H54 (cell line): Measurements from ENCODE around the gene SMIM20.
"Not testable (repeated sequence)": the region's sequence is repeated elsewhere in the genome, so short reads cannot be mapped to it uniquely, and the experiment has no call there.

Source experiments
- DNase-seq: peaks from one replicate; pipeline ENCODE4 v3.0.0; 2011; ENCODE audit warnings: low spot score, mixed read lengths; ENCODE audit not compliant: insufficient read length
- FAIRE-seq: peaks from 3 replicates; lab custom pipeline; 2011; peaks lifted over from hg19 to GRCh38; lab: Jason Lieb, UNC
- POLR2A ChIP-seq: IDR thresholded peaks from 2 replicates; pipeline ENCODE4 v1.6.1; 2011; ENCODE audit warnings: low read depth, mild to moderate bottlenecking, low read length

SMIM20 gene

GRCh38 chr4:25904748-25905082 is 9.3 kb upstream of the SMIM20 start:
- DNase-seq (no peak), FAIRE-seq (no peak)
- no peak for TF ChIP-seq POLR2A

DNA sequence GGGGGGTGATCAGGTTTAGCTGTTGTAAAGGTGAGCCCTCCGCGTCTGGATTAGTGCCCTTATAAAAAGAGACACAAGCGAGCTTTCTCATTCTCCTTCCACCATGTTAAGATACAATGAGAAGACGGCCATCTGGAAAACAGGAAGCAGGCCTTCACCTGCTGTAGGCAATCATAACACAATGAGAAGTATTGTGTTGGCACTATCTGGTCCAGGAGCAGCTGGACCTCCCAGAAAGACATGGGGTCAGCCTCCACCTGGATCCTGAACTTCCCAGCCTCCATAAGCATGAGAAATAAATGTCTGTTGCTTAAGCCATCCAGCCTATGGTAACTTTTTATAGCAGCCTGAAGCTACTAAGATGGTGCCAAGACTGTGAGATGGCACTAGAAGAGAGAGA is 8.6 kb upstream of the SMIM20 start:
- DNase-seq (no peak), FAIRE-seq (no peak)
- TF ChIP-seq POLR2A = no peak

DNA sequence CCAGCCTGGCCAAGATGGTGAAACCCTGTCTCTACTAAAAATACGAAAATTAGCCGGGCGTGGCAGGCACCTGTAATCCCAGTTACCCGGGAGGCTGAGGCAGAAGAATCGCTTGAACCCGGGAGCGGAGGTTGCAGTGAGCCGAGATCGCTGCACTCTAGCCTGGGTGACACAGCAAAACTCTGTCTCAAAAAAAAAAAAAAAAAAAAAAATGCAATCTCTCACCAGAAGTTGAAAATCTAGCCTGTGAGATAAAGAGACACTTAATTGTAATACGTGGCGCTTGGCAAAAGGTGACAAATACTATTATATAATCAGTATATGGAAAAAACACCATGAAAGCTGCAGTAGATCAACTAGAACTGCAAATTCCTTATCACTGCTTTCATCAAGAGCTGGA is 7.9 kb upstream of the SMIM20 start:
- not testable (repeated sequence) for DNase-seq, FAIRE-seq

- FAIRE-seq (no peak), DNase-seq (peak; percentile 78)
- no peak for TF ChIP-seq POLR2A
These were observed 5.5 kb upstream of the SMIM20 start for GRCh38 chr4:25908491-25908901.

DNA sequence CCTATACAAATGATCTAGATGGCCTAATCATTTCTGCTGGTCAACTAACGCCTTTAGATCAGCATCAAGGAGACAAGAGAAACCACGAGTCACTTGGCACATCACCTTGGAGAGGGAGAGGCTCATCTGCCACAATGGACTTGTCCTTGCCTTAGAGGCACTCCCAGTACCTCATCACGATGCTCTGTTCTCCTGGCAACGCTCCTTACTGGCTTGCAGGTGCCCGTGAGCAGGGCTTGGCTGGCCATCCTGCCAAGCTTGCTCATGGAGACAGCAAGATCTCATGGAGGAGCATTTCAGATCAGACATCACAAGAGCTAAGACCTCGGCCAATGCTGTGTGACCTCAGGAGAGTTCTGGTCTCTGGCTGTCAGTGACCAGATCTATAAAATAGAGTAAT is 2.7 kb upstream of the SMIM20 start:
- TF ChIP-seq POLR2A = no peak
- no peak for FAIRE-seq
- no peak for DNase-seq

DNA sequence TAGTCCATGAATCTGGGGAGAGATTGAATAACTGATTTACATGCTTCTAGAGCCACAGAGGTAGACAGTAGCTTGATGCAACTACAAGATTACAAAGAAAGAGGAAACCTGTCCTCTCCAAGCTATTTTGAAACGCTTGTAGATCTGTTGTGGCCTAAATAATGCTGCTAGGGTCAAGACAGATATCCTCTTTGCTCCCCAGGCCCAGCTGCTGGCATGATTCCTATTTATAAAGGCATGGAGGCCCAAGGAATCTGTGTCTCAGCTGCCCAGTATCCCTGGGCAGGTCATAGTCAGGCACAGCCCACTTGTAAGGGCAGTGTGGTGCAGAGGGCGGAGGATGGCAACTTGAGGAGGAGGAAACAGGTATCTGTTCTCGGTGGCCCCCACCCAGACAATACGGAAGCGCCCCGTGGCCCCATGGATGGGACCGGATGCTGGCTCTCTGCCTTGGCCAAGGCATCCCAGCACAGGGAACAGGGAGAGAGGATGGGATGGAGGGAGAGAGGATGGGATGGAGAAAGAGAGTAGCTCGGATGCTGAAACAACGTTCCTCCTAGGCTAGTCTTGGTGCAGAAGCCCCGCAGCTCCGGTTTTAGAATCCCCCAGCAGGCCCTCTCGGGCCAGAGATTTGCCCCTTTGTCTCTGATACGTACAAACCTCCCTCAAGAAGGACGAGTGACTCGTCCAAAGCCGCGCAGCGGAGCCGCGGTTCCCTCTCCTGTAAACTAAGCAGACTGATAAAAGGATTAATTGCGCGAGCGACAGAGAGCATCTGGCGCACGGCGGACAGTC is 767 bp upstream of the SMIM20 start:
- FAIRE-seq (no peak), DNase-seq (no peak)
- TF ChIP-seq POLR2A = no peak

DNA sequence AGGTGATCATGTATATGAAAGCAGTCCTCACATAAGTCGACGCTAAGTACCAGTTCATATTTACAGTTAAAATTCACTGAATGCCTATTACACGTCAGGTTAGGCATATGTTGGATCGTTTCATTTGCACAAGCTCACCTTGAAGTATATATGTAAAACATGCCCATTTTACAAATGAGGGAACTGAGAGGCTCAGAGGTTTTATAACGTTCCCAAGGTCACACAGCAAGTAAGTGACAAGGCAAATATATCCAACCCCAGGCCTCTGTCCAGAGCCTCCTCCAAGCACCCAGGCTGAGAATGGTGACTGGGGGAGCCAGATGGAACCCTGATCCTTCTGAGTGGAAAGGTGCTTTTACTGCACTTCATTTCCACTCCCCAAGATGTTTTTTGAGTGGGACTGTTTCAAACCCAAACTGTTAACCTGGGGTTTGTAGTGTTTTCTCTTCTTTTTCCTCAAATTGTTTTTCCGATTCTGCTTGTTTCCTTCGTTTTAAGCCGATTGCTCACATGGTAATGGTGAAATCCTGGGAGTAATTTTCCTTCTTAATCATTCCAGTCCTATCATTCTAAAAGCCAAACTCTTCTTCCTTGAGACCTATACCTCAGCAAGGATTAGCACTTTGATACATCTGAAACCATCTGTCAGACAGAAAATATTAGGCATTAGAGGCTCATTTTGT is 791 bp downstream of the SMIM20 start:
- no peak for DNase-seq
- no peak for FAIRE-seq
- no peak for TF ChIP-seq POLR2A

DNA sequence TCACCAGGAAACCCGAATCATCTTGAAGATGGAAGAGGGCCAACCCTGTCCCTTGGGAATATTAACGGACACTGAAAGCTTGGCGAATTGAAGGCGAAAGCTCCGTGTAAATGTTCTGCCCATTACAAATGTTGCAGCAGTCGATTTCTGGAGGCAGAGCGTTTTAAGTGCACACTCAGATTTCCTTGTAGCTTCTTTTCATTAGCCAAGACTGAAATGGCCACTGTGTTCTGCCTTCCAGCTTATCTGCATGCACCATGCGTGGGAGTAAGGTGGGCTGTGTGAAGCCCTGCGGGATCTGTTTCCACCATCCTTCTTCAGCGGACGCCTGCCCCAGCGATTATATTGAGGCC is 1.3 kb downstream of the SMIM20 start:
- FAIRE-seq (no peak), DNase-seq (no peak)
- no peak for TF ChIP-seq POLR2A

- DNase-seq (no peak), FAIRE-seq (no peak)
- no peak for TF ChIP-seq POLR2A
These were observed 2.9 kb downstream of the SMIM20 start for GRCh38 chr4:25916870-25917269.

DNA sequence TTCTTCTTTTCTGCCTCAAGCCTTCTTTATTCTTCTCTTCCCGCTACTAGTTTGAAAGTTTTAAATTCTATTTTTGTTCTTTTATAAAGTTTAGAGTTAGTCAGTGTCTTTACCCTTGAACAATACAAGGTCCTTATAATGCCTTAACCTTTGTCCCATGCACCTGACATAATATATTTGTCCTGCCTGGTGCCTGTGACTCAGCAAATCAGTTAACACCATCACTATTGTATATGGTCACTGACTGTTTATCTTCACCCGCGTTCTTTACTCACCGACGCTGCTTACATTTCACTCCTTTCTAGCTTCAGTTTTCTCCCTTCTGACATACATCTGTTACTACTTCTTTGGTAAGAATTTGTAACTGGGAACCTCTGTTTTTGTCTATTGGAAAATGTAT is 5.7 kb downstream of the SMIM20 start:
- TF ChIP-seq POLR2A = no peak
- FAIRE-seq = no peak
- DNase-seq = no peak

GRCh38 chr4:25921922-25922321 is 7.9 kb downstream of the SMIM20 start:
- TF ChIP-seq POLR2A = no peak
- DNase-seq = no peak
- FAIRE-seq = no peak

DNA sequence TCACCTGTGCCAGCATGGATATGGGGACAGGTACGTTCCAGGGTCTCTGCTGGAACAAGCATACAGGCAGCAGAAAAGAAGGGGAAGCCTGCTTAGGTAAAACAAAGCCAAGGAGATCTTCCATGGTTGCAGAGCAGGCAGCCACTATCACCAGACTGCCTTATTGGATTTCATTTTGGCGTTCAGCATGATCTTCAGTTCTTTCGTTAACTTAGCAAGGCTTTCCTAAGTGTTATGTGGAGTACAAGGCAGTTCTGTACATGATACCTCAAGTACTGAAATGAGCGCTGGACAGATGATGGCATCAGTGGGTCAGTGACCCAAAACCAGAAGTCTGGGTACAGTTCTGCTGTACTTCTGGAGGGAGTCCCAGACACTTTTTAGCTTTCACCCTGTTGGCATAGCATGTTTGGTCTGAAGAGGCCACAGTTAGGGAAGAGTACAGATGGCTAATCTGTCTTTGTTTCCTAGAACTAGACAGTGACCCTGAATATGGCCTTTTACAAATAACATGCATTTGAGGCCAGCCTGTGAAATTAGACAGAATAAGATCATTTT is 8.9 kb downstream of the SMIM20 start:
- DNase-seq (no peak), FAIRE-seq (no peak)
- no peak for TF ChIP-seq POLR2A

DNA sequence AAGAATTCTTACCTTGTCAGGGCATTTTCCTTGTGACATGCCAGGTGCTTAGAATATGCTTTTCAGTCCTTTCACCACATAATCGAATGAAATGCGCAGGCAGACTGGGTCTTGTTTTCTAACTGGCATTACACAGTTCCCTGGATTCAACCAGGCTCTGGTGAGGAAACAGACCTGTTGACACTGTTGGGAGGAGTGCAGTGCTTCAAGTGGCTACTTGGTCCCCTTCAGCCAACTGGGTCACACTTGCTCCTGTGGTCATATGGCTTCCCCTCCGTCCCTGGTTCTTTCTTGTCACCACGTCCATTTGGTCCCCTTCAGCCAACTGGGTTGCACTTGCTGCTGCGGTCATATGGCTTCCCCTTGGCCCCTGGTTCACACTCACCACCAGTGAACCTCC is 9.7 kb downstream of the SMIM20 start:
- DNase-seq = no peak
- TF ChIP-seq POLR2A = no peak
- no peak for FAIRE-seq

GRCh38 chr4:25925486-25926201 is 11.6 kb downstream of the SMIM20 start:
- TF ChIP-seq POLR2A = no peak
- FAIRE-seq = no peak
- no peak for DNase-seq
